B cell (primary cell): Measurements from ENCODE around the gene LHX2. TPM values are rescaled to one million over a fixed set of nuclear protein-coding genes. Genes with fewer than 3 reads are reported as not detected.

Experiments
- ATAC-seq: fragments of 200-7000 bp; cut with Tn5 transposase; one replicate; pipeline ENCODE4 v1.10.0; 2021; ENCODE audit warnings: low read depth, mild to moderate bottlenecking, moderate number of reproducible peaks, moderate library complexity
- CTCF ChIA-PET: fragments of 350-600 bp; sonication (Branson Sonifier 250); formaldehyde crosslinking; loops from one replicate; lab custom pipeline; 2021; ENCODE audit warnings: antibody characterized with exemption, inconsistent platforms; lab: Charles Lee
- POLR2A ChIA-PET: fragments of 350-600 bp; sonication (Branson Sonifier 250); formaldehyde crosslinking; loops from one replicate; lab custom pipeline; 2021; ENCODE audit warnings: antibody characterized with exemption; lab: Charles Lee
- DNase-seq: peaks from one replicate; pipeline ENCODE4 v3.0.0; 2013
- H2AFZ ChIP-seq: 2 replicates; pipeline ENCODE4 v1.6.1; 2012; ENCODE audit warnings: mild to moderate bottlenecking, low read depth, low read length; ENCODE audit not compliant: insufficient read depth, poor library complexity, severe bottlenecking
- H3K27ac ChIP-seq, 2 donors: 1 replicate in 1 of 2; 2 replicates in 1 of 2; pipeline ENCODE4 v1.5.1; 2012 to 2013; ENCODE audit warnings: low read length in 2 of 2, mild to moderate bottlenecking in 2 of 2, moderate library complexity in 1 of 2
- H3K27me3 ChIP-seq, 4 experiments: fragments of 200-600 bp in 1 of 4; sonication (generic) in 1 of 4; replicated peaks in 1 of 4; 1 replicate in 2 of 4; 2 replicates in 2 of 4; pipeline versions ENCODE4 v1.6.1 to v1.7.0; 2013 to 2016; ENCODE audit warnings: low read length in 3 of 4, mild to moderate bottlenecking in 2 of 4, mixed read lengths in 1 of 4, moderate library complexity in 1 of 4; ENCODE audit not compliant: insufficient read depth in 4 of 4, control insufficient read depth in 3 of 4; ENCODE audit errors: control extremely low read depth in 1 of 4
- H3K36me3 ChIP-seq, 2 experiments: replicated peaks in 1 of 2; 1 replicate in 1 of 2; 2 replicates in 1 of 2; pipeline versions ENCODE4 v1.6.1 to v1.7.1; 2013; ENCODE audit warnings: low read length in 1 of 2; ENCODE audit not compliant: insufficient read depth in 2 of 2, control insufficient read depth in 1 of 2; ENCODE audit errors: control extremely low read depth in 1 of 2, extremely low read depth in 1 of 2
- H3K4me1 ChIP-seq, 2 donors: fragments of 200-600 bp in 1 of 2; sonication (generic) in 1 of 2; 1 replicate in 1 of 2; 2 replicates in 1 of 2; pipeline versions ENCODE4 v1.5.1 to v1.6.1; 2013 to 2017; ENCODE audit warnings: low read length in 2 of 2; ENCODE audit not compliant: control insufficient read depth in 2 of 2, insufficient read depth in 2 of 2
- H3K4me2 ChIP-seq: replicated peaks from 2 replicates; pipeline ENCODE3; 2012; ENCODE audit warnings: mild to moderate bottlenecking, low read depth, low read length; ENCODE audit not compliant: poor library complexity, severe bottlenecking
- H3K4me3 ChIP-seq, 5 experiments: fragments of 200-600 bp in 1 of 5; sonication (generic) in 1 of 5; 1 replicate in 3 of 5; 2 replicates in 2 of 5; pipeline versions ENCODE4 v1.5.1 to v1.7.0; 2011 to 2016; ENCODE audit warnings: low read length in 4 of 5, mild to moderate bottlenecking in 4 of 5, low read depth in 2 of 5, control low read depth in 1 of 5, moderate library complexity in 1 of 5; ENCODE audit not compliant: insufficient read depth in 1 of 5; ENCODE audit errors: control extremely low read depth in 1 of 5, extremely low read depth in 1 of 5
- H3K79me2 ChIP-seq: fragments of 200-600 bp; sonication (generic); one replicate; pipeline ENCODE4 v1.6.0; 2016; ENCODE audit warnings: low read length; ENCODE audit not compliant: control insufficient read depth, insufficient read depth
- H3K9ac ChIP-seq: fragments of 200-600 bp; sonication (generic); 2 replicates; pipeline ENCODE4 v1.6.1; 2017; ENCODE audit warnings: mild to moderate bottlenecking, low read length, moderate library complexity
- H3K9me3 ChIP-seq, 3 donors: one replicate each; pipeline versions ENCODE4 v1.6.1 to v1.7.1; 2013; ENCODE audit warnings: low read length in 2 of 3; ENCODE audit not compliant: control insufficient read depth in 2 of 3, insufficient read depth in 1 of 3; ENCODE audit errors: control extremely low read depth in 1 of 3
- H4K20me1 ChIP-seq: 2 replicates; pipeline ENCODE4 v1.6.0; 2012; ENCODE audit warnings: mild to moderate bottlenecking, low read length; ENCODE audit not compliant: insufficient read depth, control insufficient read depth, poor library complexity, severe bottlenecking
- H3K27ac Mint-ChIP-seq: one replicate; pipeline ENCODE4 v1.8.0; 2021; ENCODE audit warnings: mixed read lengths
- H3K27me3 Mint-ChIP-seq: one replicate; pipeline ENCODE4 v1.8.0; 2021; ENCODE audit warnings: mixed read lengths
- H3K4me1 Mint-ChIP-seq: one replicate; pipeline ENCODE4 v1.8.0; 2021; ENCODE audit warnings: mixed read lengths
- H3K4me3 Mint-ChIP-seq: one replicate; pipeline ENCODE4 v1.8.0; 2021; ENCODE audit warnings: mixed read lengths
- H3K9me3 Mint-ChIP-seq: one replicate; pipeline ENCODE4 v1.8.0; 2022; ENCODE audit warnings: mixed read lengths; ENCODE audit not compliant: insufficient read depth
- CTCF ChIP-seq: fragments of 200-600 bp; IDR thresholded peaks from one replicate; pipeline ENCODE4 v1.8.0; 2022; ENCODE audit warnings: antibody characterized with exemption, mild to moderate bottlenecking
- EZH2 ChIP-seq: IDR thresholded peaks from 2 replicates; pipeline ENCODE4 v1.6.1; 2012; ENCODE audit warnings: borderline replicate concordance, low read depth, mild to moderate bottlenecking, moderate library complexity, low read length; ENCODE audit not compliant: insufficient read depth, poor library complexity, severe bottlenecking
- WGBS: methylation state at CpG from one replicate; pipeline ENCODE4 v1.1.5; 2013; ENCODE audit warnings: missing lambda C conversion rate; ENCODE audit not compliant: insufficient coverage; 5-methylcytosine and 5-hydroxymethylcytosine counted together
- intact Hi-C: fragments of 100-400 bp; cut with micrococcal nuclease; formaldehyde crosslinking; loops from one replicate; pipeline ENCODE4 v1.10.0; 2022
- polyA plus RNA-seq: library from polyadenylated mRNA; depleted of rRNA; stranded (reverse); fragments of >200 nt; gene quantifications from 2 replicates; pipeline ENCODE4 v1.2.3, GENCODE V29; 2012
- total RNA-seq, 2 donors: library from RNA; stranded (reverse); fragments of 120-200 nt in 1 of 2; gene quantifications; 1 replicate in 1 of 2; 2 replicates in 1 of 2; pipeline versions ENCODE4 v1.2.3 to v1.2.4, GENCODE V29; 2013 to 2022

Gene LHX2
- total and polyA plus RNA-seq, 2 donors (not counting 1 experiment from before 2014, with no cell fraction given), result 0.66 TPM; not detected in 1

DNA sequence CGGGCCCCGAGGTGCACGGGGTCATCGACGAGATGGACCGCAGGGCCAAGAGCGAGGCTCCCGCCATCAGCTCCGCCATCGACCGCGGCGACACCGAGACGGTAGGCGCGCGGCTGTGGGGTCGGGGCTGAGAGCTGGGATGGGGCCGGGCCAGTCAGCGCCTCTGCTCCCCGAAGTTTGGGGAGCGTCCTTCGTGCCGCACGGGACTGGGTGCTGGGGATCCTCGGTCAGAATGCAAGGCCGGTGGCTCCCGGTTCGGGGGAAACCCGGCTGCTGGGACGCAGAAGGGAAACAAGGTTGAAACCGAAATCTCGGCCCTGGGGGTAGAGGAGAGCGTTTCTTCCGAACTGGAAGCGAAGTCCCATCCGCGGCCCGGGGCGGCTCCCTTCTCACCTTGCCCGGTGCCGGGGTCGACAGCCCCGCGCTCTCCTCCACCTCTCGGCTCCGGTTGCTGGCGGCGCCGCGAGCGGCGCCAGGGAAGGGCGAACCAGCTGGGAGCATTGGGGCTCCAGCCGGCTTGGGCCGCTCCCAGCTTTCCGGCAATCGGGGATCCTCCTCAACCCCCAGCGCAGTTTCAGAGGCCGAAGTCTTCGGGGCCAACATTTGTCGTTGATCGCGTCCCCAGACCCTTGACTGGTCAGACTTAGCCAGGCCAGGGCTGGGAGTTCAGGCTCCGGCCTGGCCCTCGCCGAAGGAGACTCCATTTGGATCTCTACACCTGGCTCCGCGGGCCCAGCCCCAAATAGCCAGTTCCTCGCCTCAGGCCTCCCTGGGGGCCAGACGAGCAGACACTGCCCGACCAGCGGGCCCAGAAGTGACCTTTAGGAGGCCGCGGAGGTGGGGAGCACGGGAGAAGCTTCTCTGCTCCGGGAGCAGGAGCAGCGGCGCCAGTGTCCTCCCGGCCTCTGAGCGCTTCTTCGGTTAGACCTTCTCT, 1.1 kb downstream of the LHX2 start:
- intact Hi-C loops, result no loop called here
- peak; percentile 66 for DNase-seq
- peak overlapping the region; percentile 48 for H2AFZ ChIP-seq
- H3K27ac ChIP-seq, result no peak overlapping the region
- H3K9ac ChIP-seq, result peak overlapping the region; percentile 46
- peaks cover 59% of the 10 kb centered on the region for H3K27me3 Mint-ChIP-seq
- H3K9me3 Mint-ChIP-seq, result no peaks in the 10 kb centered on the region
- no peaks in the 10 kb centered on the region for H3K79me2 ChIP-seq
- H3K9me3 ChIP-seq, result peaks cover 4 to 90% (median 21%) of the 10 kb centered on the region in 3 donors
- ChIA-PET POLR2A (no interaction called here), CTCF (interaction anchor here (1.4 kb wide), 1 partner anchor 26 kb away, joined by 3 read pairs; no protein-coding TSS in a partner anchor)
- peaks cover 0 to 97% (median 77%) of the 10 kb centered on the region in 4 experiments for H3K27me3 ChIP-seq
- TF ChIP-seq CTCF (no peak), EZH2 (no peak)
- H3K4me1 ChIP-seq, result peaks cover 79 to 93% of the 10 kb centered on the region in 2 donors
- H3K36me3 ChIP-seq, result no peaks in the 10 kb centered on the region
- peak overlapping the region; percentile 87 for H3K4me2 ChIP-seq
- peak overlapping the region; percentile 37 for H3K27ac Mint-ChIP-seq
- ATAC-seq, result no peak
- H3K4me3 ChIP-seq, result peak overlapping the region in 4 of 5 experiments; percentile 25 to 47 (median 40)
- H3K4me1 Mint-ChIP-seq, result peaks cover 57% of the 10 kb centered on the region
- no peaks in the 10 kb centered on the region for H4K20me1 ChIP-seq
- peak overlapping the region; percentile 76 for H3K4me3 Mint-ChIP-seq
- WGBS, result 8% methylated on average over 80 of the region's 83 CpGs
